ENCODE data around the gene KIF6.

Gene KIF6

GRCh38 chr6:39590871-39591393 lies 134.3 kb downstream of the KIF6 start:
- DNase-seq = no peak

GRCh38 chr6:39587080-39587479 lies 138.1 kb downstream of the KIF6 start:
- DNase-seq = no peak

GRCh38 chr6:39585641-39586040 lies 139.6 kb downstream of the KIF6 start:
- DNase-seq = no peak

- no peak for DNase-seq
These were observed 147.6 kb downstream of the KIF6 start for GRCh38 chr6:39577446-39578165.

GRCh38 chr6:39576556-39577303 lies 148.5 kb downstream of the KIF6 start:
- no peak for DNase-seq

GRCh38 chr6:39574991-39575390 lies 150.2 kb downstream of the KIF6 start:
- DNase-seq = no peak

- no peak for DNase-seq
These were observed 151.7 kb downstream of the KIF6 start for GRCh38 chr6:39573541-39573940.

- no peak for DNase-seq
These were observed 152.4 kb downstream of the KIF6 start for GRCh38 chr6:39572661-39573340.

- no peak for DNase-seq
These were observed 156.3 kb downstream of the KIF6 start for GRCh38 chr6:39568896-39569295.

- no peak for DNase-seq
These were observed 158.1 kb downstream of the KIF6 start for GRCh38 chr6:39567091-39567490.

GRCh38 chr6:39566456-39566855 lies 158.8 kb downstream of the KIF6 start:
- no peak for DNase-seq

GRCh38 chr6:39565956-39566355 lies 159.3 kb downstream of the KIF6 start:
- DNase-seq = no peak

GRCh38 chr6:39563566-39564311 lies 161.5 kb downstream of the KIF6 start:
- no peak for DNase-seq

GRCh38 chr6:39561536-39562266 lies 163.5 kb downstream of the KIF6 start:
- DNase-seq = no peak

GRCh38 chr6:39560915-39561314 lies 164.3 kb downstream of the KIF6 start:
- no peak for DNase-seq

- no peak for DNase-seq
These were observed 166.5 kb downstream of the KIF6 start for GRCh38 chr6:39558591-39559190.

- peak; percentile 5 to 17 for DNase-seq
These were observed 167.1 kb downstream of the KIF6 start for GRCh38 chr6:39558079-39558478.

GRCh38 chr6:39555136-39555535 lies 170.1 kb downstream of the KIF6 start:
- no peak for DNase-seq

GRCh38 chr6:39553860-39554802 lies 171.1 kb downstream of the KIF6 start:
- DNase-seq = no peak

GRCh38 chr6:39553029-39553428 lies 172.2 kb downstream of the KIF6 start:
- DNase-seq = no peak

GRCh38 chr6:39550191-39550590 lies 175.0 kb downstream of the KIF6 start:
- DNase-seq = no peak

Measured in NCI-H1930 (cell line).